CD4-positive, alpha-beta T cell treated with Interleukin-15 for 1 hour (primary cell): Measurements from ENCODE around the gene BSND.

Experiments used
- DNase-seq: peaks from one replicate; pipeline ENCODE4 v3.0.0-alpha.2; 2020

BSND gene

DNA sequence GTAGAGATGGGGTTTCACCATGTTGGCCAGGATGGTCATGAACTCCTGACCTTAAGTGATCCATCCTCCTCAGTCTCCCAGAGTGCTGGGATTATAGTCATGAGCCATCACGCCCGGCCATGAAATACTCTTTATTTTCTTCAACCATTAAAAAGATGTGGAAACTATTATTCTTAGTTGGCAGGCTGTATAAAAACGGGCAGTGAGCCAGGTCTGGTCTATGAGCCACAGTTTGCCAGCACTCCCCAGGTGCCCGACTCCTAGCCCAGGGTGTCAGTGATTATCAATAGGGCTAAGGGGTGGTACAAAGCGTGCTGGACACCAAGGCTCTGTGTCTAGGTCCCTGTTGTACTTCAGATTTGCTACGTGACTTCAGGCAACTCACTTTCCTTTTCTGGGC, 22.0 kb upstream of the BSND start:
- no peak for DNase-seq

DNA sequence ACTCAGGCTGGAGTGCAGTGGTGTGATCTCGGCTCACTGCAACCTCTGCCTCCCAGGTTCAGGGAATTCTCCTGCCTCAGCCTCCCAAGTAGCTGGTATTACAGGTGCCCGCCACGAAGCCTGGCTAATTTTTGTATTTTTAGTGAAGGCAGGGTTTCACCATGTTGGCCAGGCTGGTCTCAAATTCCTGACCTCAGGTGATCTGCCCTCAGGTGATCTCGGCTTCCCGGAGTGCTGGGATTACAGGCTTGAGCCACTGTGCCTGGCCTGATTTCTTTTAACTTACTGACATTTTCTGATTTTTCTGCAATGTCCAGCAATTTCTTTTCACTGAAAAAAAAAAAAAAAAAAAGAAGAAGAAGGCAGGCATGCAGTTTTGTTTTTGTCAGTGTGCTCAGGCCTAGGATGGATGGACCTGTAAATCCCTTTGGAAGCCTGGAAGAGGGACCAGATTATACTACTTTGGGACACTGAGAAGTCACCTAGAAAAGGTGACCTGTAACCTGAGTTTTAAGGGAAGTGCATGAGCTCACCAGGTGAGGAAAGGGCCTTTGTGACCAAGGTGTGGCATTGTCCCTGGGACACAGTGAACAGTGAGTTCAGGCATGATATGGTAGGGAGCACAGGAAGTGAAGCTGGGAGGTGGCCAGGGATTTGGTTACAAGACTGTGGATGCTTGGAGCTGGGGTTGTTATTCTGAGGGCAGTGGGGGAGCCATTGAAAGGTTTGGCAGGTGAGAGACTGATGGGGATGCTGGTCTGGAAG, 21.0 kb upstream of the BSND start:
- DNase-seq = no peak

DNA sequence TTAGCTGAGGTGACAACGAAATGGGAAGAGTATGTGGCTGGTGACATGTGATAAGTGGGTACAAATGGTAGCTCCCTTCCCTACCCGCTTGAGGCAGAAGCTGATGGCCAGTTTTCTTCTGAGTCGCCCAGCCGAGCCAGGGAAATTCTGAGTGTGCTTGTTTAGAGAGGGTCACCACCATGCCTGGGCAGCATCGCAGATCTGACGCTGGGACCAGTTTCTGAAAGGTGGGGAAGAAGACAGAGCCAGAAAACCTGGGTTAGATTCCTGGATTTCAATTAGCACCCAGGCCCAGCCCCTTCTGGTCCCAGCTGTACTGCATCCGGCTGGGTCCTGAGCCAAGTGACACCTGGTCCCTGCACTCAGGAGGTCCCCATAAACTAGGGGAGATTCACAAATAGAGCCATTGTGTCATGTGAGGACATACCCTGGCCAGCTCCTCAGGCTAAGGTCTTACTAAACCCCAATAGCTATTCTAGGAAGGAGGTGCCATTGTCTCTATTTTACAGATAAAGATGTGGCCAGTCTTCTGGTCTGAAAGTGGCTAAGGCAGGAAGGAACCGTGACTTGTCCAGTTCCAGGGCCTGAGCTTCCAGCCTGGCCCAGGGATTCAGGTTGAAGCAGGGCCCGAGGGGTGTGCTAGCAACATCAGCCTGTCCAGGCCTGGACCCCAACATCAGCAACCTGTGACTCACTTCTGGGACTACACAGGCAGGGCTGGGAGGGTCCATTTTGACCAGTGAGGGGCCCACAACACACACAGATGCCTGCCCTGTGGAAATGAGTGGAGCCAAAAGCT, 20.0 kb upstream of the BSND start:
- DNase-seq = no peak

DNA sequence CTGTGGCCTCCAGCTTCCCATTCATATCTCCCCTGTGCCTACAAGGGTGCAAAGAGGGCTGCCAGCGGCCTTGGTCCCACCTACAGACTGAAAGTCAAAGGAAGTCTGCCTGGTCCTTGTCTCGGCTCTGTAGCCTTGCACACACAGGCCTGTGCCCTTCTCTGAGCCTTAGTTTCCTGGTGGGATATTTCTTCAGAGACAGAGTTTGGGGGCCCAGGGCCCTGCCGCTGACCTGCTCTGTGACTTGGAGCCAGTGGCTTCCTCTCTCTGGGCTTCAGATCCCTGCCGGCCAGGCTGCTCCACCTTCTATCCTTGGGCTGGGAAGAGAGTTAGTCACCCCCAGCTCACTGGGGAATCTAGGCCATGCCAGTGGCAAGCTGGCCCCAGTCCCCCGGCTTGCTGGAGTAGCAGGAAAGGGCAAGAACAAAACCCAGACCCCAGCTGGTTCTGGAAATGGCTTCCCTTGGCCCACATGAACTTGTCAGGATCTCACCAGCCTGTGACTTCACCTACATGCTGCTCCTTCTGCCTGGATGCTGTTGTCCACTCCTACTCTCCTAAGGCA, 19.3 kb upstream of the BSND start:
- DNase-seq = no peak

DNA sequence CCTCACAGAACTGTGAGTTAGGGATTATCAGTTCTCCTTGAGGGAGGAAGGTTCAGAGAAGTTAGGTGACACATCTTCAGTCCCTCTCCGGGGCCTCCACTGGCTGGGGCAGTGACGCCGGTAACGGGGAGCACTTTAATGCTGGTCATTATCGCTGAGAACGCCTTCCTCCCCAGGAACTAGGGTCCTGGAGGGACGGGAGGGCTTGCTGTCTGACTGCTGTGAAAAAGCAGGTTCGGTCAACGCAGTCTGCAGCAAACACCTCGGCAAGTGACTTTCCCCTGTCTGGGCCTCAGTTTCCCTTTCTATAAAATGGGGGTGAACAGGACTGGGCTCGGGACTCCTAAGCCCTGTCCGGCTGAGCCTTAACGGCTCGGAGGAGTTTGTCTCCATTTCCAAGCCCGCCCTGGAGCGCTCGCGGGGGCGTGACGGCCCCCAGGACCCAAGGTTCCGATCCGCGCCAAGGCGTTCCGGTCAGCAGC, 18.6 kb upstream of the BSND start:
- no peak for DNase-seq

DNA sequence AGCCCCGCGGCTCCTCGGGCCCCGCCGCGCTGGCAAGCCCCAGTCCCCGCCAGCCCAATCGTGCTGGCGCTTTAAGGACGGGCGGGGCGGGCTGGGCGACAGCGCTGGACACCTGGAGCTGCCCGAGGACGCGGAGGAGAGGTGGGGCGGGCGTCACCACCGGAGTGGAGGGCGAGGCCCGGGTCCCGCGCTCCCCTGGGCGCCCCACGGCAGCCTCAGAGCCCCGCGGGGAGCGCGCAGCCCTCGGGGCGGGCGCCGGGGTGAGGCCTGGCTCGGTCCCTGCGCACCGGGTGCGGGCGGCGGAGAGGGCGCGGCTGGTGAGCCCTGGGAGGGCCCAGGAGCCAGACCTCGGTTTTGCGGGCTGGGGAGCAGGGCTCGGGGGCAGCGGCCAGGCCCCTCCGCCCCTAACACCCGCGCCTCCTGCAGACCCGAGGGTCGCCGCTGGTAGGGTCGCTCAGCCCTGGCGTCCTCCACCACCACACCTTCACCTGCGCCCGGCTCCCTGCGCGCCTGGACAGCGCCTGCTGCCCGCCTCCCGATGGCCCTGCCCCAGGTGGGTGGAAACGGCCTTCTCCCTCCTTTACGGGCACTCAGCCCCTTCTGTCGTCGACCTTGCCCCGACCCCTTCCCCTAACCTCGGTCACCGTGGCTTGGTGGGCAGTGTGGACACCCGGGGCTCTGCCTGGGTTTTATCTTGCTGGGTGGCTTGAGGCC, 18.0 kb upstream of the BSND start, which contains the start of gene TMEM61:
TSS of gene TMEM61 (plus strand) at position 101 of the 714 bp plus-strand sequence. CDS start at position 539, 438 bp downstream.
- DNase-seq = no peak

DNA sequence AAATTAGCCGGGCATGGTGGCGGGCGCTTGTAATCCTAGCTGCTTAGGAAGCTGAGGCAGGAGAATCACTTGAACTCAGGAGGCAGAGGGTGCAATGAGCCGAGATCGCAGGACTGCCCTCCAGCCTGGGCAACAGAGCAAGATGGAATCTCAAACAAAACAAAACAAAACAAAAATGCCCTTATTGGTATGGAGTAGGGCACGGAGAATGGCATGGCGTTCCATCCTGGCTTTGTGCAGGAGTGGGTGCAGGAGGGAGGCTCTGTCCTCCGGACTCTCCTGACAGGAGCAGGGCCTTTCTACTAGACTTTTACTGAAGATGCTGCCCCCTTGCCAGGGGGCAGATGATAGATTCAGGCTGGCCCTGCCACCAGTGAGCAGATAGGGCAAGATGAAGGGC, 17.3 kb upstream of the BSND start:
- no peak for DNase-seq

DNA sequence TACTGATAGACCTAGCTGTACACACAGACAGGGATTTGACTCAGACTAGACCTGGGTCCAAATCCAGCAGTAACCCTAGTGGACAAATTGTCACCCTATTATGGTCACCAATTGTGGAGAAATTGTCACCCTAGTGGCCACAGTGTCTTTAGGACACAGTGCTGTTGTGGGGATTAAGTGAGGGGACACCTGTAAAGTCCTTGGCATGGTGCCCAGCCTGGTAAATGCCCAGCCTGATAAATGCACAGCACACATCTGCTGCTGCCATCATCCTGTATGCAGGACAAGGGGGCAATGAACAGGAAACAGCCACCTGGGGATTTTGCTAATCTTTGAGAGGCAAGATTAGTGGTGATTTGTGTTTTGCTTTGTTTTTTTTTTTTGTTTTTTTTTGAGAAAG, 16.0 kb upstream of the BSND start:
- DNase-seq = no peak

DNA sequence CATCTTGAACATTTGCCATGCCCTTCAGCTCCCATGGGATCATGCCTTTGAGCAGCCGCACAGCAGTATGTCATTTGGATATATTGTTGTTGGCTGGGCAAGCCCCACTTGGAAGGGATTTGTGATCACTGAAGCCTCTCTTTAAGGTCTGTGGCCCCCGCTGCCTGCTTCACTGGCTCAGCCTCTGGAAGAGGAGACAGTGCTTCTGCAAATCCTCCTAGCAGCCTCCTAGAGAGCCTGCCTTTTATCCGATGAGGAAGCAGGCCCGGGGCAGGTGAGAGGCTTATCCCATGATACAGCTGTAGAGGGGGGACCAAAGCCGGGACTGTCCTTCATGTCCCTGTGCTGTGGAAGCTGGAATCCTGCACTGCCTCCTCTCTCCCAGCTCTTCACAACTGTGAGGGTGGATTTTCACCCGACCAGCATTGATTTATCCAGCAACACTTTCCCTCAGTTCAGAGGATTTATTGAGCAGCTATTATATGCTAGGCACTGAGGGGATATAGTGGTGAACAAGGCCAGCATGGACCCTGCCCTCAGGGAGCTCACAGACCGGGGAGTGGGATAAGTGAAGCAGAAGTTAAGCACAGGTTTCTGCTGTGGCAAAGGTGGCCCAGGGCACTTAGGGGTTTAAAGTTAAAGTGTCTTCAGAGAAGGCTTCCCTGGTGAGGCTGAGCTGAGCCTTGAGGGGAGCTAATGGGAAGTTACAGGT, 14.4 kb upstream of the BSND start:
- no peak for DNase-seq

DNA sequence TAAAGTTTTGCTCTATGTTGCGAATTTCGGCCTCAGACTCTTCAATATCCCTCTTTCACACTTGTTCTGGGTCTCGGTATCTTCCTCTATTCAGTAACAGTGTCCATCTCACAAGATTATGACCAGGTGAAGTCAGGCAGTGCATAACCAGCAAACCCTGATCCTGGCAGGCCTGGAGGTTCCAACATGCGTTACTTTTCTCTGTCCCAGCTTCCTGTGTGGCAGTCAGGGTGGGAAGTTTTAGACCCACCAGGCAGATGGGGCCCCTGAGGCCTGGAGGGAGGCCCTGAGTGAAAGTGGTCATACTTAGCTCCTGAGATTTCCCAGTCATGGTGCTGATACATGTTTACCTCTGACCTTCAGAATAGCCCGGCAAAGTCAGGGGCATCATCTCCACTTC, 13.2 kb upstream of the BSND start:
- no peak for DNase-seq

DNA sequence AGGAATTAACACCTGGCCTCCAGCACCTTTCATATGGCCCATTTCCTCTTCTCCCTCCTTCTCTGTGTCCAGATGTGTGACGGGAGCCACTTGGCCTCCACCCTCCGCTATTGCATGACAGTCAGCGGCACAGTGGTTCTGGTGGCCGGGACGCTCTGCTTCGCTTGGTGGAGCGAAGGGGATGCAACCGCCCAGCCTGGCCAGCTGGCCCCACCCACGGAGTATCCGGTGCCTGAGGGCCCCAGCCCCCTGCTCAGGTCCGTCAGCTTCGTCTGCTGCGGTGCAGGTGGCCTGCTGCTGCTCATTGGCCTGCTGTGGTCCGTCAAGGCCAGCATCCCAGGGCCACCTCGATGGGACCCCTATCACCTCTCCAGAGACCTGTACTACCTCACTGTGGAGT, 12.7 kb upstream of the BSND start:
- DNase-seq = no peak

DNA sequence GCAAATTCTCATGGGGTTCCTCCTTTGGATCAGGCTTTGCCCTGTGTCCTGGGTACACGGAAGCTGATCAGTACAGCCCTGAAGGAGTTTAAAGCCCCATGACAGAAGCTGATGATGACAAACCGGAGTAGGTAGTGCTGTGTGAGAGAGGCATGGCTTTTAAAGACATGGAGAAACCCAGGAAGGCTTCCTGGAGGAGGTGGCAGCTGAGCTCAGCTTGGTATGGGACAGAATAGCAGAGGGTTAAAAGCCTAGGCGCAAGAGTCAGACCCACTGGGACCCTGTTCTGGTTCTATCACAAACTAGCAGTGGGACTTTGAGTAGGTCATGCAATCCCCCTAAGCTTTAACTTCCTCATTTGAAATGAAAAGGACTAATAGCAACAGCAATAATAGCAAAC, 12.2 kb upstream of the BSND start:
- no peak for DNase-seq

DNA sequence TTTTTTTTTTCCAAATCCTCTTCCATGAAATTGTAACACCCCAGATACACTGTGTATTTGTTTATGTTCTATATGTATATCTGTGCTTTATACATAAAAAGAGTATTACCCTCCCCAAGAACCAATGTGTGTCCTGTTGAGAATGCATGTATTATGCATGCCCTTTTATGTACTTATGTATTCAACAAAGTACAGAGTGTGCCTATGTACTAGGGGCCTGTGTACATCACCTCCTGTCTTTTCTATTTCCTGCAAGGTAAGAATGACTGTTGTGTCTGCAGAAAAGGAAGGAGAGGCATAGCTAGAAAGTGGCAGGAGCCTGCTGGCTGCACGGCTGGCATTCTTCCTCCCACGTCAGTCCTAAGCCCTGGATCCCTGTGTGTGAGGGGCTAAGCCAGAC, 11.3 kb upstream of the BSND start:
- no peak for DNase-seq

DNA sequence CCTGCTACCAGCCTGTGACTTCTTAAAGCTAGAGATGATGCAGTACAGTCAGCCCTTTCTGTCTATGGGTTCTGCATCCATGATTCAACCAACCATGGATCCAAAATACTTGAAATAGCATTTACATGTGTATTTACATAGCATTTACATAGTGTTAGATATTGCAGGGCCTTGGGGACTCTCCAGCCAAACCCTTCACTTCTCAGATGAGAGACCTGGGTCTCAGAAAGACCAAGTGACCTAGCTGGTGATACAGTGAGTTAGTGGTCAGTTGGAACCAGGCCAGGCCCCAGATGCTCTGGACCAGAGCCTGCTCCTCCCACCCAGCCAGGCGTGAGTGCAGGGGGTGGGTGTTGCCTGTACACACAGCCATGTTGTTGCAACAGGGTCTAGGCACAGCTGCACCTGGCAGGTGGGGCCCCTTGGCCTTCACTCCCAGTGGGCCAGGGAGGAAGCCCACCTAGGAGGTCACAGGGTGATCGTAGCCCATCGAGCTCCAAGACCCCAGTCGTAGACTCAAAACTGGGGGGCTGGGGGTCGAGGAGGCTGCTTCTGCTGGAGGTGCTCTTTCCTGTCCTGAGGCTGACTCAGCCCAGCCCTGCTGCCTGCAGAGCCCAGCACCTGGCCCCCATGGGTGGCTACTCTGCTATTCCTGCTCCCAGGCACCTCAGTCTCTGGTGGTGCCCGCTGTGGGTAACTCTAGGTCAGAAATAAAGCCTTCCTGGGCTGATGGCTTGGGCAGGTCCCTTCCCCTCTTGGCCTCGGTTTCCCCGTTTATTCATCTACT, 10.6 kb upstream of the BSND start:
- DNase-seq = no peak

DNA sequence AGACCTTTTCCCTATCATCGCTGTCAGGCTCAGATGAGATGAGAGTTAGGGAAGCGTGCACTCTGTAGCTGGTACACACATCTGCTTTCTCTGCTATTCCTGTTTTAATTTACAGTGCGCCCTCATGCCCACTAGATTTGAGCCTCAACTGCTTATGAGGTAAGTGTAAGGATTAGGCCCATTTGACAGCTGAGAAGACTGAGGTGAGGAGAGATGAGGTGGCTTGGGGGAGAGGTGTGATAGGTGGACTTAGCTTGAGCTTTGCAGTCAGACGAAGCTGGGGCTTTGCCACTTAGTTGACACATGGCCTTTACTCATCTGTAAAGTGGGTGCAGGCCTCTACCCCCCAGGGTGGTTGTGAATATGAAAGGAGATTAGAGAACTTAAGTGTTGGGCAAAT, 9.8 kb upstream of the BSND start:
- no peak for DNase-seq

DNA sequence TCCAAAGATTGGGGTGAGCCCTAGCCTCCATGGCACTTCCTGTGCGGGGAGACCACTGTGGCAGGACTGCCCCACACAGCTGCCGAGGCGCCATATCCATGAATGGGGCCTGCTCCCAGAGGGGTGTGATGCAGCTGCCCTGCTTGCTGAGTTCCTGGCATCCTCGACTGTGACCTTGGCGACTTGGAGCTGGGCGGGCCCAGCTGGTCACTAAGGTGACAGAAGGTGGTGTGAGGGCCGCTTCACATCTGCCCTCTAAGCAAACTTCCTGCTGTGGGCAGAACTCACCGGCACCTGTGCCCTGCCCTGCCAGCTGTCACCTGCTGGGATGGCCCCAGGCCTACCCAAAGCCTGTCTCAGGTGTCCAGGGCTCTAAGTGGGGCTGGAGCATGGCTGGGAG, 9.3 kb upstream of the BSND start:
- no peak for DNase-seq

DNA sequence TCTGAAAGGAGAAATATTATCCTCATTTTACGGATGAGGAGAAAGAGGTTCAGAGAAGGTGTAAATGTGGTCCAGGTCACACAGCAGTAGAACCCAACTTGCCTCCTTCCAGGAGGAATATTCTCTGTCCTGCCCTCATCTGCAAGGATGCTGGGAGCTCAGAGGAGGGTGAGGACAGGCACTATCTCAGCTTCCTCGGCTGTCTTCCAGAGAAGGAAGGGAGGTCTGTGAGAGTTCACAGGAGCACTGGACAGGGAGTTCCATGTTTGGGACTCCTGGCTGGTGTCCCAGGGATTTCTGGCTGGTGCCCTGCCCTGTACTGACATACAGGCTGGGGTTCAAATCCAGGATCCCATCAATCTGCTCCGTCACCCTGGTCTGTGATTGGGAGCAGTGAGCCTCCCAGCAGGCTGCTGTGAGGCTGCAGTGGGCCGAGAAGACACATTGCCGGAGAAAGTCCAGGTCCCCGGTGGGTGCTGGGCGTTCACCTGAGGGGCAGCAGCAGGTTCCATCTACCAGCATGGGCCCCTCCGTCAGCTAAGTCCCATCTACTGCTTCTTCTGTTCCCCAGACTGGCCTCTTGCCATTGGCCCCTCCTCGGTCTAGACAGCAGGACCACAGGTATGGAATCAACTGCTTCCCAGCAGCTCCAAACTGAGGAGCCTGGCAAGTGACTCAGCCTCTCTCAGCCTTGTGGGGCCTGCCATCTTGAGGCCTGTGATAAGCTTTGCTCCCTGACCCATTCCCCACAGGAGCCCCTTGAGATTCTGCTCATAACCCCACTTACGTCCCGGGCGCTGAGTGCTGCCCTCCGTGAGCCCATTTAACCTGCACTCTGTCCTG, 8.5 kb upstream of the BSND start:
- no peak for DNase-seq

DNA sequence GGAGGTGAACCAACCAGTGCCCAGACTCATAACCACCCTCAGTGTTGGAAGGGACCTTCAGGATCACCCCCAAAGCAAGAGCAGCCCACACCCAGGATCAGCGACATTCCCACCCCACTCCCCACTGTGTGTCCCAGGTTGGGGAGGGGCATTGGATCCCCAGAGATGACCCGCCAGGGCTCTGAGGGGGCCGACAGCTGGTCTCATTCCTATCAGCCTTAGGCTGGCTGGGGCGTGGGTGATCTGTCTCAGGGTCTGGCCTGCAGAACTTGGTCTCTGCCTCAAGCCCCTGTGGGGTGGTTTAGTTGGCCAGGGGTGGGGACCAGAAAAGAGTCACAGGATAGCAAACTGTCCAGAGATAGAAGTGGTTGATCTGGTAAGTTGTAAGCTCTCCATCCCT, 7.8 kb upstream of the BSND start:
- no peak for DNase-seq

DNA sequence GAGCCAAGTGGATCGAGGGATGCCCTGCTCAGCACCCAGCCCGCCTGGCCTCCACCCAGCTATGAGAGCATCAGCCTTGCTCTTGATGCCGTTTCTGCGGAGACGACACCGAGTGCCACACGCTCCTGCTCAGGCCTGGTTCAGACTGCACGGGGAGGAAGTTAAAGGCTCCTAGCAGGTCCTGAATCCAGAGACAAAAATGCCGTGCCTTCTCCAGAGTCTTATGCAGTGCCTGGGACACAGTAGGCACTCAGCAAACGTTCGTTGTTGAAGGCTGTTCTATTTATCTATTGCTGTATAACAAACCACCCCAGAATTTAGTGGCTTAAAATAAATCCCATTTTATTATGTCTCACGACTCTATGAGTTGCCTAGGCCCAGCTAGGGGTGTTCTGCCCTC, 6.8 kb upstream of the BSND start:
- no peak for DNase-seq

DNA sequence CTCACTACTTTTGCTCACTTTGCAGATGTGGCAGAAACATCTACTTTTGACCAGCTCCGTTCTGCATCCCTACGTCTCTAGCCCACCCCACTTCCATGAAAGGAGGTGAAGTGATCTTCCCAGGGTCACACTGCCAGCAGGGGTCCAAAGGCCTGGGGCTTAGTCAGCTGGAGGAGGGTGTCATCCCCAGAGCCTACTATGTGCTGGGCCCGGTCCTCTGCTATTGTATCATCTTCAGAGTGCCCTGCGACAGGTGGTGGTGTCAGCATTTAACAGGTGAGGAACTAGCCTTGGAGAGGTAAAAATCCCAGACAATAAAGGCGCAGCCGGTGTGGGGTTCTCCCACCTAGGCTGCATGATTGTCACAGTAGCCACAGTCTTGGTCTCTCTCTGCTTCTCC, 5.6 kb upstream of the BSND start:
- no peak for DNase-seq
